HG02798 (cell line): Measurements from ENCODE around the gene TMEM106B.
"Not testable (repeated sequence)": the region's sequence is repeated elsewhere in the genome, so short reads cannot be mapped to it uniquely, and the experiment has no call there.

Experiments used
- ATAC-seq: cut with Tn5 transposase; IDR thresholded peaks from one replicate; pipeline ENCODE4 v1.9.1; 2021; ENCODE audit warnings: mild to moderate bottlenecking; ENCODE audit not compliant: unreplicated experiment, poor library complexity

TMEM106B gene

DNA sequence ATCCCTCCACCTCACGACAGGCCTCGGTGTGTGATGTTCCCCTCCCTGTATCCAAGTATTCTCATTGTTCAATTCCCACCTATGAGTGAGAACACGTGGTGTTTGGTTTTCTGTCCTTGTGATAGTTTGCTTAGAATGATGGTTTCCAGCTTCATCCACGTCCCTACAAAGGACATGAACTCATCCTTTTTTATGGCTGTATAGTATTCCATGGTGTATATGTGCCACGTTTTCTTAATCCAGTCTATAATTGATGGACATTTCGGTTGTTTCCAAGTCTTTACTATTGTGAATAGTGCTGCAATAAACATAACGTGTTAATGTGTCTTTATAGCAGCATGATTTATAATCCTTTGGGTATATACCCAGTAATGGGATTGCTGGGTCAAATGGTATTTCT is 13.9 kb downstream of the TMEM106B start:
- not testable (repeated sequence) for ATAC-seq

DNA sequence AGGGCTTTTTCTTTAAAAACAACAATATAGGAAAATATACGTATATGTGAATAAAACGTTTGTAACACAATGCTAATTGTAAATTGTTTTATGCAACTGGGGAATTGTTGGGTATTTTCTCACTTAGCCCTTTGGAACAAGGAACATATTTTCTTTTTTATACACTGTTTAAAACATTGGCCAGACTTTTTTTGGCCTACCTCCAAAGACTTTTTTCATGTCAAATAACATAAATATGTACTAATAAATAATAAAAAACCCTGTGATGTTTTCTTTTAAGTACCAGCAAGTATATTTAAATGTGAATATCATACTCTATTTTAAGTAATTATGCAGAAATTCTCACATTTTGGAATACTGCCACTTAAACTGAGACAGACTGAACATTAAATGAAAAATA is 15.7 kb downstream of the TMEM106B start:
- ATAC-seq: no peak

DNA sequence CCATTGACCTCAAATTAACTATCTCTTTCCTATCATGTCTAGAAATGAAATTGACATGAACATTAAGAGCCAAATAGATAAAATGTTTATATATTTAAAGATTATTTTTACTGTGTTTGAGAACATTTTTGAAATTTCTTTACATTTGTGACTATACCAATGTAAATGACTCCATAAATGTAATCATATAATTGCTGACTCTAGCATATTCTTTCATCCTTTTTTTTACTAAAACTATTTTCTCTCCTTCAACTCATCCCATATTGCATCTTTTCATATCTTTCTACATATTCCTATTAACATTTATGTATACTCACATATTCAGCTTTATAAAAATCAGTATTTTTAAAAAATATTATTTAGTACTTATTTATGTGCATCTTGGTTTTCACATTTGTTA is 16.9 kb downstream of the TMEM106B start:
- ATAC-seq: no peak

DNA sequence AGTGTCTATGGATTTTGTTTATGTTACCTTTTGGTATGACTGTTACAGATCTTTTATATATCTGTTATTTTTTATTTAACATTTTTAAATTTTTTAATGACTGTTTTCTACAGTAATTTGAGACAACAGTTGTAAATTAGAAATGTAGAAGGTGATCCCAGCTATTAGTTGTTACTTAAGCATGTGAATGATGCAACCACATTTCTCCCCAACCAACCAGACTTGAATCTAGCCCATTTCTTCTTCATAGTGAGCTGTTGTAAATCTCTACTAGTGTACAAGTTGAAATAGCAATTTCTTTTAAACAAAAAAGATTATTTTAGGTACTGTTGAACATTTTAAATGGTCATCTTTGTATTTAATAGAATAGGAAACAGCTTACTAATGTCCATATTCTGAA is 18.0 kb downstream of the TMEM106B start:
- no peak for ATAC-seq

DNA sequence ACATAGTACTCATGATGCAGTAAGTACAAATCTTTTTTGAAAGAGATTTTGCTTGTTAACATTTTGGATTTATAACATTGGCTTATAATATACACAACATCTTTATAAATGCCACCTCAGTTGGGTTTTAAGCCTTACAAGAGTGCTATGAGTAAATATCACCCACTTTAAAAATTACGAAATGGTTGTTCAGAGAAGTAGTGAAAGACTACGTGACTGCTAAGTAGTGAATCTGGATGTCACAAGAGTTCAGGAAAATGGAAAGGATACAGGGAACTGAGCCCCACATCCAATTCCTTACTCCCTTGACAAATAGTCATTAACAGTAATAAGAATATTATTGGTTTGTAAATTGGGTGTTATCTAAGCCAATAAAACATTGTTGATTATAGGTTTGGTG is 20.0 kb downstream of the TMEM106B start:
- no peak for ATAC-seq

DNA sequence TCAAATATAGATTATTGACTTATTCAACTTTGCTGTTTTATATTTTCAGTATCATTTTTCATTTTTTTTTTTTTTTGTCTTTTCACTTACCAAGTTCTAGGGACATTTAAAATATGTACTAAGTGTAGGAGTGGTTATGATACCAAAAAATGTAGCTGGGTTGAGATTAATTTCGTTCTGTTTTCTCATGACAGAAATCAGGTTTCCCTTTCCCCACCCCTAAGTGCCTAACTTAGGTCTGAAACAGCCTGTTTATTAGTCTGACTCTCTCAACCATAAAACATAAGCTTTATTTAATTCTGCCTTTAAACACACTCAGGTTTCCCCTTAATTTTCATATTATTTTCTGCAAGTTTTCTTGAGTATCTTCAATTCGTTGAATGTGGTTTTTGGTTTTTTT is 22.1 kb downstream of the TMEM106B start:
- ATAC-seq: peak; percentile 74

DNA sequence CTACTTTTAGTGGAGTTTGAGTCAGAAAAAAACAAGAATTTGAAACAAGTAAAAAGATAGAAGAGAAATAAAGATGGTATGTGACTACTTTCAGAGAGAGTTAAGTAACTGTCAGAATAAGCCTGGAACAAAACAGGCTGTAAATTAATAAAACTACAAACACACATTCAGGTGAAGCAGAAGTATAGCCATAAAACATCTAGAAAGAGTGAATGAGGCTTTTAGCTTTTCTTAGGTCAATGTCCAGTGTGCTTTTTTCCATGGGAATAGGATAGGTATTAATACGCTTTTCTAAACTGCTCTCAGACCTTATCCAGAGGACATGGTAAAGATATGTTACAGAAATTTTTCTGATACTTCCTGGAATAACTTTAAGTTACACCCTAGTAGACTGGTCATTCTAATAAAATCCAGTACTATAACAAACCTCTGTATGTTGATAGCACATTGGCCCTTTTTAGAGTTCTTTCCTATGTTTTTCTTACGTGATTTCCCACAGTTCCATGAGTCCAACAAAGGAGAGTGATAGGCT is 23.3 kb downstream of the TMEM106B start:
- ATAC-seq: no peak

DNA sequence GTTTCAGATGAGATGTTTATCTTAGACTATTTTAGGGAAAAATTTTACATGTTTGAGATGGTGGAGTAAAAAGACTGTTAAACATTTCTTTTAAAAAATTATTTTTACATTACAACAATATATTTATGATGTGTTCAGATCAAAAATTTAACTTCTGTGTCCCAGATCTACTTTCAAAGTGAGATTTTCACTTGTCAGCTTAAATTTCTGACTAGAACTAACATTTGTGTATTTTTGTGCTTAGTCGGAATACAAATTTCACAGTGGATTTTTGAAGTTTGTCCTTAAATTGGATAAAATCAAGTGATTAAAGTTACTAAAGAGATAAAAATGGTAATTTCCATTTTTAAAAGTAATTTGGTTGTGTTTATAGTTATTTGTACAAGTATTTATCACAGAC is 24.9 kb downstream of the TMEM106B start:
- no peak for ATAC-seq

DNA sequence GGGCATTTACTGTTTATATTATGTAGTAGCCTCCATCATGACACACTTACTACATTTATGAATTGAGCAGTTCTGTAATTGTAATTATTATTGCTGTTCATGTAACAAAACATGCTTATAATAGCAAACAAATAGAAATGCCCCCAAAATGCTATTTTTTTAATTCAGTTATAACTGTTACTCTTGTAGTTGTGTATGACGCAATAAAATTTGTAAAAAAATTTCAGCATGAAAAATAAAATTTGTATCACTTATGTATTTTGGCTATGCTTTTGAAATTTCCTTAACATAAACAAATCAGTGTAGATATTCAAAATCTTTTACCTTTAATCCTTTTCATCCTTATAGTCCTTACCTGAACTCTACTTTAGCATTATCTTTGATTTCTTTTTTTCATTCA is 25.9 kb downstream of the TMEM106B start:
- ATAC-seq: no peak

DNA sequence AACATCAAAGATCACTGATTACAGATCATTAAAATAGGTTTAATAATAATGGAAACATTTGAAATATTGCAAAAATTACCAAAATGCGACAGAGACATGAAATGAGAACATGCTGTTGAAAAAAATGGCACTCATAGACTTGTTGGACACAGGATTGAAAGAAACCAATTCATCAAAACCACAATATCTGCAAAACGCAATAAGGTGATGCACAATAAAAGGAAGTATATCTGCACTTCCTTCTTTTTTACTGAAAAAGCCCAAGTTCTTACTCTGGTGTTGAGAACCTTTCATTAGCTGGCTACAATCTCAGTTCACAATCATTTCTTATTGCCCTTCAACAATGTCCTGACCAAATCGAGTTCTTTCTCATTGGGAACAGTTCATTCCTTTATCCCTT is 28.7 kb downstream of the TMEM106B start:
- no peak for ATAC-seq

DNA sequence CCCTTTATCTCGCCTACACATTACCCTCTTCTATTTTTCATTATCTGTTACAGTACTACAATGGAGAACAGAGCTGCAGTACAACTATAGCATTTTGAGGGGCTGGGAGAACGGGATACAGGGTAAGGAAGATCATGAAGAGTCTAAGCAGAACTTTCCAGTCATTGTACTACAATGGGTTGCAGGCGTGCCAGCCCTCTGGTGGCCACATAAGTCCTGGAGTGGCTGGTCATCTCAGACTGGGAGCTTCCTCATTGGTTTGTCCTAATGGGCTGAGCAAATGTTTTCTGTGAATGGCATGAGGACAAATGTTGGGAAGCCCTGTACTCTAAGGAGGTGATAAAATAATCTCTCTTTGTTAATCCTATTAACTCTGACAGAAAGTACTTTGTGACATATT is 33.0 kb downstream of the TMEM106B start:
- ATAC-seq: peak; percentile 62

DNA sequence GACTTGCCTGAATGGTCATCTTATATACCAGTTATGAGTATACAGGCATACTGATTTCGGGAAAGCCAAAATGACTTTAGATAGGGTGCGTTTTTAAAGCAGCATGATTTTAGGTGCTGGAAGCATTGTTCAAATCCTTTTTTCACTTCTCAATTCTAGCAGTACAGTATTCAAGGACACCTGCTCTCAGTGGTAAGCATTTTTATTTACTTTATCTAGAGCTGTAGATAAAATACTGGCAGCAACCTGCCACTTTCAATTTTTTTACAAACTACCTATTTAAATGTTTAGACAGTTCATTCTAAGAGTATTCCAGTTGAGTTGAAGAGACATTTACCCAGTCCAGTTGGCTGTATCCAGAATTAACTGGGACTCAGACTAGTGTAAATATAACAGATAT is 33.6 kb downstream of the TMEM106B start:
- ATAC-seq: no peak

DNA sequence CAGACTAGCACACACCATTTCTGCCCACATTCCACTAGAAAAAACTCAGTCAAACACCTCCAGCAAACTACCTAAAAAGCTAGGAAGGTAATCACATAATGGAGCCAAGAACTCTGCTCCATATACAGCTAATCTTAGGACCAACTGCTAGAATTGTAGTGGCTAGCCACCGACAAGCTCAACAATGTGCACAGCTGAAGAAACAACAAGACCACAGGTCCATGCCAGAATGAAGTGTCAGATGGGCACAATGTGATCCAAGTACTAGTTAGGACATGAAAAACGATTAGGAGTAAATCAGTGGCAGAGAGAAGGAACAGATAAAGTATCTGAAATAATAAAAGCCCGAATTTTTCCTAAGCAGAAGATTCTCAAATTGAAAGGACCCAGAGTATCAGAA is 38.6 kb downstream of the TMEM106B start:
- ATAC-seq: no peak

DNA sequence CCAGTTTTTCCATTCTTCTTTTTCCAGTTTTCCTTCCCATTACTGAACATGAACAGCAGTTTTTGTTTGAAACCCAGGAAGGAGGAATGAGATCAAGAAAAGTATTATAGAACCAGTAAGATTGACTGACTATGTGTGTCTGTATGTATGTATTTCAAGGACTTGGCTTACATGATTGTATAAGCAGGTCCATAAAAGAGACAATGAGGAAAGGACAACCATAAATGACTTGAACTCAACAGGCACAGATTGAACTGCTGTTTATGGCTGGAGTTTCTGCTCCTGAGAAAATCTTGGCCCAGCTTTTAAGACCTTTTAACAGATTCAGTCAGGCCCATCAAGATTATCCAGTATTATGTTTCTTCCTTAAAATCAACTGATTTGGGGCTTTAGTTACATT is 39.1 kb downstream of the TMEM106B start:
- no peak for ATAC-seq

DNA sequence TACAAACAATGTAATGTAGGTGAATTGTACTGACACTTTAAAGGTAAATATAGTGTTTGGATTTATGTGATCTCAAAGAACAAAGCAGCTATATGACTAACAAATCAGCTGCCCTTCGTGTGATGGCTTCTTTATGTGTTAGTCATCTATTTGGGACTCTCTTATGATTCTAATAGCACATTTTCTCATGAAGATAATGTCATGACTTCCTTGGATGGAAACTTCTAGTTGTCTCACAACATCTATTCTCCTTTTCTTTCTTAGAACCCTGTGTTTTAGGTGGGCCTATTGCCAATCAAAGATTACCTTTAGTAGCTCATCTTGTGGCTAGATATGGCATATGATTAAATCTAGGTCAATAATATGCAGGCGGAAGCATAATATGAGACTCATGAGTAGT is 45.0 kb downstream of the TMEM106B start:
- ATAC-seq: no peak

DNA sequence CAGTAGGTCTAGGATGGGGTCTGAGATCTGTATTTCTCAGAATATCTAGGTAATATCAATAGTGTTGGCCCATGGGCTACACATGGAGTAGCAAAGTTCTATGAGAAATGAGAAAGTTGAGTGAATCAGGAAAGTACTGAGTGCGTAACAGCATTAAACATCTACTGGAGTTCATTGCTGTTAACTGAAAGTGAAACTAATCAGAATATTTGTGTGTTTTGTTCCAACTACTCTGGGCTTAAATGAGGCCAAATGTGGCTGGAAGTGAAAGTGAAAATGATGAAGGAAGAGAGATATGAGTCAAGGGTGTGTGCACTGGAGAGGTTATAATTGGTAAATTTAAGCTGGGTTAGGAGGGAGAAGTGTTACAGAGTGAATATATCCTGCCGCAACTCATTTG is 46.5 kb downstream of the TMEM106B start:
- peak; percentile 100 for ATAC-seq

DNA sequence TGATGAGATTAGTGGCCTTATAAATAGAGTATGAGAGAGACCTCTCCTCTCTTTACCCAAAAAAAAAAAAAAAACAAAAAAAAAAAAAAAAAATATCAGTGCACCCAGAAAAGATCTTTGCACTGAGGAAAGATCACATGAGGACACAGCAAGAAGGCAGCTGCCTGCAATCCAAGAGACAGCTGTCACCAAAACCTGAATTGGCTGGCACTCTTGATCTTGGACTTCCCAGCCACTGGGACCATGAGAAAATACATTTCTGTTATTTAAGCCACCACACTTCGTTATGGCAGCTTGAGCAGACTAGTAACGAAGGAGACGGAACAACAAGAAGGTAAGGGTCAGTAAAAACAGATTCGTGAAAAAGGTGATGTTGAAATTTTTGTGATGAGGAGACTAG is 47.0 kb downstream of the TMEM106B start:
- no peak for ATAC-seq

DNA sequence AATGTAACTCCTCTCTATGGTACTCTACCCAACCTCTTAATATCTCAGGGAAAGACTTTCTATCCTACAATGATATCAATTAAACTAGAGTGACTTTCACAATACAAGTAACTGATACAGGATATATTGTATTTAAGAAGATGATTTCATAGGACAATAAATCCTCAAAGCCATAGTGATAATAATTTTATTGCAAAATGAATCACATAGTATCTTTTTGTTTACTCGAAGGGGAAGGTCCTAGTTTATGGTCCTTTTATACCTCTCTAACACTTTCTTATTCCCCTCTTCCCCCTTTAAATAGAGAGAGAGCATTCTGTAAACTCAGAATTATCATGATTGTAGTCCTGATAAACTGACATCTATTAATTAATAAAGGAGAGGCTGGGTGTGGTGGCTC is 56.4 kb downstream of the TMEM106B start:
- no peak for ATAC-seq

DNA sequence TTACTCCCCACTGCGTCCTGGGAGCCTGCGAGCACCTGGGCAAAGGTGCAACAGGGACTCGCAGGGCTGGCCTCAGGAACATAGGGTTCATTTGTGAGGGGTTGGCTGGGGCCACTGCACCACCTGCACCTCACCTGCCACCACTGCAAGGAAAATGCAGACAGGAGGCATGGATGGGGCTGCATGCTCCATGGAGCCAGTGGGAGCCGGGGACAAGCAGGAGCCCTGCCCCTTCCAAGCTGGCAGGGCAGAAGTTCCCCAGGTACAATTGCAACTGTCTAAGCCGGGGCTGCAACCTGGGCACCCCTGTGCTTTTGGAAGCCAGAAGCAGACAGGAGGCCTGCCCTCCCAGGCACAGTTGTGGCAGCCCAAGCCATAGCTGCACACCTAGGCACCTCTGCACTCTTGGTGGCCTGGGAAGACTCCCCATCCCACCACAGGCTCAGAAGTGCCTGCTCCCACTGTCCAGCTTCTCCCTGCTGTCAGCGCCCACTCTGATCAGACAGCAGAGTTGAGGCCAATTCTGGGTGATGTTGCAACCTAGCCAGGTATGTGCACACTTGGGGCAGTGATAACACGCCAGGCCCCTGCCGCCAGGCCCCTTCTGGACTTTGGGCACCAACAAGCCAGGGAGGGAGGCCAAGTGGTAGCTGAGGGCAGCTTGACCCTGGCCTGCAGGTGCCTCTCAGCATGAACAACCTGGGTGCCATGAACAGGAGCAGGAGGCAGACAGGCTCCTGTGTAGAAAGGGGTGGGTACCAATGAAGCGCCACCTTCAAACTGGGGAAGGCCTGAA is 58.2 kb downstream of the TMEM106B start:
- no peak for ATAC-seq

DNA sequence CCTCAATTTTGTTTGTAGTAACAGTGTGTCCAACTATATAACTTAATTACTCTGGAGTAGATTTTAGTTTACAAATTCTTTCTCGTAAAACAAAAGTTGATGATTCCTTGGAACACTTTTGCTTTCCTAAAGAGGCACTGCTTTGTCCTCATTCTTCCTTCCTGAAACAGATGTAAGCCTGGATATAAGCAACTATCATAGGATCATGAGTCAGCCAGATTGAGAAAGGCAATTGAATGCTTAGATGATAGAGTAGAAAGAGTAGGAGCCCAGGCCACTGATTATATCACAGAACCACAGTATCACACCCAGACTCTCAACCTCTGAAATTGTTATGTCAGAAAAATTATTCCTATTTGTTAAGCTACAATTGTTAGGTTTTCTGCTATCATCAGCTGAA is 69.9 kb downstream of the TMEM106B start:
- ATAC-seq: no peak

DNA sequence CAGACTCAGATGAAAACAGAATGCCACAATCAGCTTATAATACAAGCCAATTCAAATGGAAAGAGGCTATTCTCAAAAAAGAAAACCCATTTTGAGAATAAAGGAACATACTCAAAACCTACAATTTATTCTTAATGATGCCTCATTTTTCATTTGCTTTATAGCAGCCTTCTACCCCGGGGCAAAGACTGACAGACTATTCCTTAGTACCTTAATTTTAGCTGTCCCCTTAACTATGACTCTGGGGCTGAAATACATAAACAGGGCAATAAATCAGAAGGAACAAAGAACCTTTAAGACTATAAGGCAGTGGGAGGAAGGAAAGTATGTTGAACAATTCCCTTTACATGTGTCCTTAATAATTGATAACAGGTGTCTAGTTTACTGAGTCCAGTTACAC is 76.8 kb downstream of the TMEM106B start:
- ATAC-seq: no peak

DNA sequence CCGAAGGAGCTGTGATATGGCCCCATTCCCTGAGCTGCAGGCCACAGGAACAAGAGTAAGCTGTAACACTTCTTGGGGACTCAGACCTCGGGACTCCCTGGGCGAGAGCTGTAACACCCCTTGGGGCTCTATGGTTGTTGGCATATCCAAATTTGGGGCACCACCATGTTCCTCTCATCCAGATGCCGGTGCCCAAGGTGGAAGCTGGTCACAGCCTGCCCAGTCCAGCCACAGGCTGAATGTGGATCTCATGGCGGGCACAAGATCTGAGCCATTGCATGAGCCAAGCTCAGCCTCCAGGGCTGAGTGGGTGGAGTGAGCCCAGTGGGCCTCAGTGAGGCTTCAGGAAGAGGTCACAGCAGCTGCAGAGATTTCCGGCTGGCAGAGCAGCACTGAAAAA is 78.9 kb downstream of the TMEM106B start:
- no peak for ATAC-seq
